GM23248 (cell line): Measurements from ENCODE around the gene SMYD4. TPM values are rescaled to one million over a fixed set of nuclear protein-coding genes. Genes with fewer than 3 reads are reported as not detected.
A peak's percentile ranks its signal among the peaks of the same experiment; 100 is the strongest.

ENCODE experiments used
- DNase-seq: peaks from one replicate; pipeline ENCODE4 v3.0.0-alpha.2; 2015
- H2AFZ ChIP-seq: fragments of 200-600 bp; sonication (generic); 2 replicates; pipeline ENCODE4 v1.6.1; 2016; ENCODE audit warnings: antibody characterized with exemption
- H3F3A ChIP-seq: fragments of 200-600 bp; sonication (generic); 2 replicates; pipeline ENCODE4 v1.6.1; 2016; ENCODE audit warnings: mild to moderate bottlenecking, antibody characterized with exemption, mixed run types; ENCODE audit not compliant: insufficient read depth
- H3K27ac ChIP-seq: fragments of 200-600 bp; sonication (generic); 2 replicates; pipeline ENCODE4 v1.5.1; 2016; ENCODE audit warnings: mild to moderate bottlenecking
- H3K27me3 ChIP-seq: fragments of 200-600 bp; sonication (generic); replicated peaks from 2 replicates; pipeline ENCODE4 v1.6.1; 2016; ENCODE audit warnings: mild to moderate bottlenecking; ENCODE audit not compliant: insufficient read depth
- H3K36me3 ChIP-seq: fragments of 200-600 bp; sonication (generic); 2 replicates; pipeline ENCODE4 v1.6.1; 2016; ENCODE audit warnings: low read depth, mild to moderate bottlenecking
- H3K4me1 ChIP-seq: fragments of 200-600 bp; sonication (generic); 2 replicates; pipeline ENCODE4 v1.6.1; 2016; ENCODE audit warnings: mild to moderate bottlenecking; ENCODE audit not compliant: insufficient read depth
- H3K4me2 ChIP-seq: fragments of 200-600 bp; sonication (generic); one replicate; pipeline ENCODE4 v1.6.1; 2016; ENCODE audit warnings: mild to moderate bottlenecking; ENCODE audit not compliant: unreplicated experiment
- H3K4me3 ChIP-seq: fragments of 200-600 bp; sonication (generic); 2 replicates; pipeline ENCODE4 v1.5.1; 2016; ENCODE audit warnings: mild to moderate bottlenecking
- H3K79me2 ChIP-seq: fragments of 200-600 bp; sonication (generic); 2 replicates; pipeline ENCODE4 v1.6.1; 2016; ENCODE audit warnings: mild to moderate bottlenecking; ENCODE audit not compliant: insufficient read depth
- H3K9ac ChIP-seq: fragments of 200-600 bp; sonication (generic); 2 replicates; pipeline ENCODE4 v1.6.1; 2016; ENCODE audit warnings: mild to moderate bottlenecking
- H3K9me2 ChIP-seq: fragments of 200-600 bp; sonication (generic); 2 replicates; pipeline ENCODE4 v1.6.1; 2016; ENCODE audit warnings: mixed run types, mild to moderate bottlenecking, moderate library complexity; ENCODE audit not compliant: insufficient read depth
- H3K9me3 ChIP-seq: fragments of 200-600 bp; sonication (generic); one replicate; pipeline ENCODE4 v1.6.1; 2017; ENCODE audit warnings: low read depth
- H4K20me1 ChIP-seq: fragments of 200-600 bp; sonication (generic); 2 replicates; pipeline ENCODE4 v1.6.0; 2016; ENCODE audit not compliant: insufficient read depth
- EZH2 ChIP-seq: fragments of 200-600 bp; sonication (generic); IDR thresholded peaks from 2 replicates; pipeline ENCODE4 v1.6.1; 2018; ENCODE audit warnings: antibody characterized with exemption, mild to moderate bottlenecking; ENCODE audit not compliant: insufficient read depth, poor library complexity, severe bottlenecking
- EZH2phosphoT487 ChIP-seq: fragments of 200-600 bp; sonication (generic); IDR thresholded peaks from 2 replicates; pipeline ENCODE4 v1.6.1; 2018; ENCODE audit warnings: antibody characterized with exemption, moderate library complexity, mild to moderate bottlenecking, low read depth; ENCODE audit not compliant: insufficient read depth
- WGBS, 2 experiments: methylation state at CpG; one replicate each; pipeline ENCODE4 v1.1.6; 2015 to 2017; ENCODE audit warnings: low lambda C conversion rate in 2 of 2, low coverage in 1 of 2; ENCODE audit errors: missing lambda C conversion rate in 2 of 2; 5-methylcytosine and 5-hydroxymethylcytosine counted together
- in situ Hi-C: fragments of 300-500 bp; cut with MboI; formaldehyde crosslinking; loops from 2 replicates; pipeline ENCODE4 v1.15.0; 2020
- polyA plus RNA-seq: library from polyadenylated mRNA; unstranded; fragments of >200 nt; fragmentation: Nextera tagmentation; extraction: Ambion mirVana; gene quantifications from 2 replicates; pipeline ENCODE4 v1.2.1, GENCODE V29; 2016
- total RNA-seq: library from RNA; depleted of rRNA; stranded (reverse); fragments of >200 nt; shearing (Covaris generic); gene quantifications from 2 replicates; pipeline ENCODE4 v1.2.3, GENCODE V29; 2014

Gene SMYD4
- total and polyA plus RNA-seq, 2 experiments from 2014 or later: 3.6 to 7.5 TPM

DNA sequence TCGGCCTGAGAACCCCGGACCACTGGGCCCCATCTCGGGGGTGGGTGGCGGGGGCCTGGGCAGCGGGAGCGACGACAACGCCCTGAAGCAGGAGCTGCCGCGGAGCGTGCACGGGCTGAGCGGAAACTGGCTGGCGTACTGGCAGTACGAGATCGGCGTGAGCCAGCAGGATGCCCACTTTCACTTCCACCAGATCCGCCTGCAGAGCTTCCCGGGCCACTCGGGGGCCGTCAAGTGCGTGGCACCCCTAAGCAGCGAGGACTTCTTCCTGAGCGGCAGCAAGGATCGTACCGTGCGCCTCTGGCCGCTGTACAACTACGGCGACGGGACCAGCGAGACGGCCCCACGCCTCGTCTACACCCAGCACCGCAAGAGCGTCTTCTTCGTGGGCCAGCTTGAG, 95.9 kb downstream of the SMYD4 start:
- in situ Hi-C loops: no loop called here
- 96 to 98% methylated on average over 29 to 38 of the region's 38 CpGs for WGBS, 2 experiments

DNA sequence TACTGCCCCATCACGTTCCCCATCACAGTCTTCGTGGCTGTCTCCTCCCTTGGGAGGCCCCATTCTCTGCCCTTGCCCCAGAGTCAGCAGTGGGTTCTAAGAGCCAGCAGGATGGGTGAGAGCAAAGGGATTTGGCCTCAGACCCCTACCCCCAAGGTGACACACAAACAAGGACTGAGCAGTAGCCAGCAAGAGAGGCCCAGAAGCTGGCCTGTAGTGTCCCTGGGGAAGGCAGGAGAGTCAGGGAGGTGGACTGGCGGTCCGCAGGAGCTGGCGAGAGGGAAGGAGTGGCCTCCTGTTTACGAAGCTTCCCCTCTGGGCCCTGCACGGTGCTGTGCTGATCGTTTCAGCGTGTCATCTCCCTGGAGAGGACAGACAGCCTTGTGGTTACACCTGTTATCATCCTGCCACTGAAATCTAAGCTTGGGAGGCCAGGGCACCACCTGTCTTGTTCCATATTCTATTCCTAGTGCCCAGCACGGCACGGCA, 96.8 kb downstream of the SMYD4 start:
- Histone ChIP-seq H3K36me3 (no peaks in the 10 kb centered on the region), H3K9ac (no peak overlapping the region), H3K27ac (no peak overlapping the region), H3K4me1 (peaks cover 18% of the 10 kb centered on the region), H3F3A (peaks cover 7% of the 10 kb centered on the region; the same call in 1 of the 2 replicates), H3K9me2 (no peaks in the 10 kb centered on the region), H2AFZ (no peak overlapping the region), H3K4me3 (no peak overlapping the region), H4K20me1 (no peaks in the 10 kb centered on the region), H3K79me2 (0 out of 2 replicates have a peak, but pooled peaks cover 5% of the 10 kb centered on the region), H3K27me3 (no peaks in the 10 kb centered on the region), H3K4me2 (no peak overlapping the region), H3K9me3 (no peaks in the 10 kb centered on the region)
- DNase-seq: no peak
- in situ Hi-C loops: no loop called here
- no peak for TF ChIP-seq EZH2
- TF ChIP-seq EZH2phosphoT487: no peak
- WGBS, 2 experiments: 83 to 86% methylated on average over 11 of the region's 11 CpGs

More for the DNA sequence above, 95.9 kb downstream of the SMYD4 start:
- H3K9me3 ChIP-seq: no peaks in the 10 kb centered on the region
- no peaks in the 10 kb centered on the region for H3K36me3 ChIP-seq
- 0 out of 2 replicates have a peak, but pooled peaks cover 5% of the 10 kb centered on the region for H3K79me2 ChIP-seq
- H3K9me2 ChIP-seq: no peaks in the 10 kb centered on the region
- no peak overlapping the region for H3K4me3 ChIP-seq
- H4K20me1 ChIP-seq: no peaks in the 10 kb centered on the region
- DNase-seq: no peak
- H3K4me1 ChIP-seq: peaks cover 18% of the 10 kb centered on the region
- no peak overlapping the region for H2AFZ ChIP-seq
- peaks cover 7% of the 10 kb centered on the region; the same call in 1 of the 2 replicates for H3F3A ChIP-seq
- H3K27me3 ChIP-seq: no peaks in the 10 kb centered on the region
- H3K27ac ChIP-seq: no peak overlapping the region
- no peak overlapping the region for H3K4me2 ChIP-seq
- H3K9ac ChIP-seq: no peak overlapping the region
- no peak for TF ChIP-seq EZH2
- TF ChIP-seq EZH2phosphoT487: no peak

DNA sequence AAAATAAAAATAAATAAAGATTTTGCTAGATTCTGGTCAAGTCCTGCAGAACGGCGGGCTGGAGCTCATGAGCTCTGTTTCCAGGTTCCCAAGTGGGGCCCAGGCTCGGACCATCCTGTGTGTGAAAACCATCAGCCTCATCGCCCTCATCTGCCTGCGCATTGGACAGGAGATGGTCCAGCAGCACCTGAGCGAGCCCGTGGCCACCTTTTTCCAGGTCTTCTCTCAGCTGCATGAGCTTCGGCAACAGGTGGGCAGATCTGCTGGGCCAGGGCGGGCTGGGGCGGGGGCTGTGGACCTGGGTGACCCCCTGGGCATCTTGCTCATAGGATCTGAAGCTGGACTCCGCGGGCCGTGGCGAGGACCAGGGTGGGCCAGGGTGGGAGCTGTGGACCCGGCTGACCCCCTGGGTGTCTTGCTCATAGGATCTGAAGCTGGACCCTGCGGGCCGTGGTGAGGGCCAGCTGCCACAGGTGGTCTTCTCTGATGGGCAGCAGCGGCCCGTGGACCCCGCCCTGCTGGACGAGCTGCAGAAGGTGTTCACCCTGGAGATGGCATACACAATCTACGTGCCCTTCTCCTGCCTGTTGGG, 97.4 kb downstream of the SMYD4 start:
- in situ Hi-C loops: no loop called here
- Histone ChIP-seq H3K4me3 (no peak overlapping the region), H3K79me2 (0 out of 2 replicates have a peak, but pooled peaks cover 5% of the 10 kb centered on the region), H3K4me2 (no peak overlapping the region), H3K27me3 (no peaks in the 10 kb centered on the region), H3K27ac (no peak overlapping the region), H3F3A (peaks cover 7% of the 10 kb centered on the region; the same call in 1 of the 2 replicates), H4K20me1 (no peaks in the 10 kb centered on the region), H3K9me3 (no peaks in the 10 kb centered on the region), H2AFZ (no peak overlapping the region), H3K9me2 (no peaks in the 10 kb centered on the region), H3K4me1 (peaks cover 18% of the 10 kb centered on the region), H3K9ac (no peak overlapping the region), H3K36me3 (no peaks in the 10 kb centered on the region)
- 95 to 98% methylated on average over 16 to 18 of the region's 22 CpGs for WGBS, 2 experiments
- DNase-seq: no peak
- no peak for TF ChIP-seq EZH2
- TF ChIP-seq EZH2phosphoT487: no peak

DNA sequence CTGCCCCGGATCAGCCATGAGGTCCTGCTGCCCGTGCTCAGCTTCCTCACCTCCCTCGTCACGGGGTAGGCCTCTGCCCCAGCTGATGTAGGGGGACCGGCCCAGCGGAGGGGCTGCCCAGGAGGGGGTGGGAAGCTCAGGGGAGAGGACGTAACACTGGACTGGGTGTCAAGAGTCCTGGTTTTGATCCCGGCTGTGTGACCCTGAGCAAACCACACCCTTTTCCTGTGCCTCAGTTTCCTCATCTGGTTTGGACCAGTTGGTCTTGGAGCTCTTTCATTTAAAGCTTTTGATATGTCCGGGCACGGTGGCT, 98.6 kb downstream of the SMYD4 start:
- 31 to 38% methylated on average over 10 of the region's 10 CpGs for WGBS, 2 experiments
- in situ Hi-C loops: no loop called here

More for the DNA sequence above, 98.6 kb downstream of the SMYD4 start:
- peaks cover 9% of the 10 kb centered on the region; the same call in 1 of the 2 replicates for H3K79me2 ChIP-seq
- no peak for DNase-seq
- no peaks in the 10 kb centered on the region for H3K27me3 ChIP-seq
- H3F3A ChIP-seq: peaks cover 7% of the 10 kb centered on the region; the same call in 1 of the 2 replicates
- H3K4me3 ChIP-seq: no peak overlapping the region
- no peaks in the 10 kb centered on the region for H3K9me2 ChIP-seq
- H3K9ac ChIP-seq: peak overlapping the region; percentile 67
- H3K36me3 ChIP-seq: no peaks in the 10 kb centered on the region
- no peaks in the 10 kb centered on the region for H4K20me1 ChIP-seq
- H2AFZ ChIP-seq: no peak overlapping the region
- no peak overlapping the region for H3K27ac ChIP-seq
- TF ChIP-seq EZH2 (no peak), EZH2phosphoT487 (no peak)
- peaks cover 11% of the 10 kb centered on the region; the same call in 1 of the 2 replicates for H3K4me1 ChIP-seq
- H3K4me2 ChIP-seq: peak overlapping the region; percentile 10
- no peaks in the 10 kb centered on the region for H3K9me3 ChIP-seq
